GM19351 (cell line): Measurements from ENCODE around the gene CLPTM1L.
A peak's percentile ranks its signal among the peaks of the same experiment; 100 is the strongest.
"Not testable (repeated sequence)": the region's sequence is repeated elsewhere in the genome, so short reads cannot be mapped to it uniquely, and the experiment has no call there.

ENCODE experiments used
- ATAC-seq: cut with Tn5 transposase; IDR thresholded peaks from one replicate; pipeline ENCODE4 v1.9.1; 2021; ENCODE audit warnings: mild to moderate bottlenecking, moderate library complexity; ENCODE audit not compliant: unreplicated experiment

Gene CLPTM1L

GRCh38 chr5:1360861-1361260 lies 16.0 kb upstream of the CLPTM1L start:
- no peak for ATAC-seq

DNA sequence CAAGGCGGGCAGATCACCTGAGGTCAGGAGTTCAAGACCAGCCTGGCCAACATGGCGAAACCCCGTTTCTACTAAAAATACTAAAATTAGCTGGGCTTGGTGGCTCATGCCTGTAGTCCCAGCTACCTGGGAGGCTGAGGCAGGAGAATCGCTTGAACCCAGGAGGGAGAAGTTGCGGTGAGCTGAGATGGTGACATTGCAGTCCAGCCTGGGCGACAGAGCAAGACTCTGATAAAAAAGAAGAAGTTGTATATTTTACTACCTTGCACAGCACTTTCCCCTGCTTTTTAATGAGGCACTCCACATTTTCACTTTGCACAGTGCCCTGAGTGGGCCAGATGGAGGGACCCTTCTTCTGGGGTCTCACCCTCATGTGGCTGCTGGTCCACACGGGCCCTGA lies 15.5 kb upstream of the CLPTM1L start:
- not testable (repeated sequence) for ATAC-seq

GRCh38 chr5:1359713-1360112 lies 14.8 kb upstream of the CLPTM1L start:
- no peak for ATAC-seq

GRCh38 chr5:1359031-1359645 lies 14.2 kb upstream of the CLPTM1L start:
- no peak for ATAC-seq

DNA sequence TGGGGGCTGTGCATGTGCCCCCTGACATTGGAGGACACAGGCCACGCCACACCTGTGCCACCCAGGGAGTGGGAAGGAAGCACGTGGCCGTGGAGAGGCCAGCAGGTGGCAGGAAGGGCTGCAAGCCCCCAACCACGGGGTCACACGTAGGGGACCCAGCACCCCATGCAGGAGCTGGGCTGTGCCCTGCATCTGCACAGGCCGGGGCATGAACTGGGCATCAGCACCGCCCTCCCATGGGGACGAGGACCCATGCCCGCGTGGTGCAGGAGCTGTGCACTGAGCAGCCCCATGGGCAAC lies 13.8 kb upstream of the CLPTM1L start:
- no peak for ATAC-seq

GRCh38 chr5:1357946-1358725 lies 13.2 kb upstream of the CLPTM1L start:
- no peak for ATAC-seq

- ATAC-seq: no peak
Measured at GRCh38 chr5:1356873-1357787, 12.2 kb upstream of the CLPTM1L start.

DNA sequence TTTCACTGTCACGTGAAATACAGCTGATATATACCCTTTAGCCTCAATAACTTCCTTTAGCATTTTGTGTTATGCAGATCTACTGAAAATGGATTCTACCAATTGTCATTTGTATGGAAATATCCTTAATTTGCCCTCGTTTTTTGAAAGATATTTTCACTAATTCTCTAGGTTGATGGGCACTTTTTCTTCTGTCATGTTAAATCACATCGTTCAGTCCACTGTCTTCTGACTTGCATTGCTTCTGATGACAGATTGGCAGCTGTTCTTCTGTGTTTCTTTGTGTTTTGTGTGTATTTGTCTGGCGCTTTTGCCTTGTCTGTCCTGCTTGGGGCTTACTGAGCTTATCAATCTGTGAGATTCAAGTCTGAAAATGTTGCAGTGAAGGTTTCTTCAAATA lies 9.7 kb upstream of the CLPTM1L start:
- no peak for ATAC-seq

DNA sequence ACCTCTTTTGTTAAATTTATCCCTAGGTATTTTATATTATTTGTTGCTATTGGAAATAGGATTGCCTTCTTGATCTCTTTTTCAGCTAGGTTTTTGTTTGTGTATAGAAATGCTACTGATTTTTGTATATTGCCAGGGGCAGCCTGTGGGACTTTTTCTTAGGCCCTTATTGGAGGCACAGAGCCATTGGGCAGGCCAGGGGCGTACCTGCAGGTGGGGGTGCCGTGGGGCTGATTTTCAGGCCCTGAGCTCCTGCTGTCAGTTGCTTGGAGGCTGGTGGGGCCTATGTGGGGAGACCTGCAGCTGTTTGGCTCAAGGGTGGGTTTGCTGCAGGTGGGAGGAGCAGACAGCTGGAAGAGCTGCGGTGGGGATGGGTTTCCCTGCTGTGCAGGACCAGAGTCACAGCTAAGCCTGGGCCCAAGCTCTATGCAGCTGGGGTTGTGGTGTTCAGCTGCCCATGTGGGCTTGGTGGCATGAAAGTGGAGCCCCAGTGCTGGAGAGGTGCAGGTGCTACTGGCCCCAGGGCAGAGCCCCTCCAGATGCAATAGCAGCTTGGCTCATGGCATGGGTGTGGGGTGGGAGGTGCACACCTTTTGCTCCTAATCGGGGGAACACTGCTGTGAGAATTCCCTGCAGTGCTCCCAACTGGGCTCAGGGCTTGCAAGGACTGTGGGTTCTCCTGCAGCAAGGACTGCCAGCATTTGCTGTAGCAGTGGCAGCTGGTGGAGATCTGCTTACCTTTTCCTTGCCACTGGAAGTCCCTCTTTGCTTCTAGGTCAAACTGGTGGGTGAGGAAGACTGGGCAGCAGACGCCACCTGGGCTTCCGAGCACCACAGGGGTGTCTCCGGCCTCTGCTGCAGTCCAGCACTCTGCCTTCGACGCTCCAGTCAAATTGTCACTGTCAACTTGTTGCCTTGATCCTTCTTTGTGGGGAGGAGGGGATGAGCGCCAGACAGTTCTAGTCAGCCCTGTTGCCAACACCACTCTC lies 7.6 kb upstream of the CLPTM1L start:
- ATAC-seq: no peak

- ATAC-seq: no peak
Measured at GRCh38 chr5:1351156-1351555, 6.3 kb upstream of the CLPTM1L start.

GRCh38 chr5:1349246-1349645 lies 4.3 kb upstream of the CLPTM1L start:
- no peak for ATAC-seq

- ATAC-seq: no peak
Measured at GRCh38 chr5:1348986-1349245, 4.0 kb upstream of the CLPTM1L start.

- no peak for ATAC-seq
Measured at GRCh38 chr5:1347571-1347970, 2.7 kb upstream of the CLPTM1L start.

- no peak for ATAC-seq
Measured at GRCh38 chr5:1346627-1347440, 1.9 kb upstream of the CLPTM1L start.

GRCh38 chr5:1345876-1346626 lies 1.2 kb upstream of the CLPTM1L start:
- no peak for ATAC-seq

DNA sequence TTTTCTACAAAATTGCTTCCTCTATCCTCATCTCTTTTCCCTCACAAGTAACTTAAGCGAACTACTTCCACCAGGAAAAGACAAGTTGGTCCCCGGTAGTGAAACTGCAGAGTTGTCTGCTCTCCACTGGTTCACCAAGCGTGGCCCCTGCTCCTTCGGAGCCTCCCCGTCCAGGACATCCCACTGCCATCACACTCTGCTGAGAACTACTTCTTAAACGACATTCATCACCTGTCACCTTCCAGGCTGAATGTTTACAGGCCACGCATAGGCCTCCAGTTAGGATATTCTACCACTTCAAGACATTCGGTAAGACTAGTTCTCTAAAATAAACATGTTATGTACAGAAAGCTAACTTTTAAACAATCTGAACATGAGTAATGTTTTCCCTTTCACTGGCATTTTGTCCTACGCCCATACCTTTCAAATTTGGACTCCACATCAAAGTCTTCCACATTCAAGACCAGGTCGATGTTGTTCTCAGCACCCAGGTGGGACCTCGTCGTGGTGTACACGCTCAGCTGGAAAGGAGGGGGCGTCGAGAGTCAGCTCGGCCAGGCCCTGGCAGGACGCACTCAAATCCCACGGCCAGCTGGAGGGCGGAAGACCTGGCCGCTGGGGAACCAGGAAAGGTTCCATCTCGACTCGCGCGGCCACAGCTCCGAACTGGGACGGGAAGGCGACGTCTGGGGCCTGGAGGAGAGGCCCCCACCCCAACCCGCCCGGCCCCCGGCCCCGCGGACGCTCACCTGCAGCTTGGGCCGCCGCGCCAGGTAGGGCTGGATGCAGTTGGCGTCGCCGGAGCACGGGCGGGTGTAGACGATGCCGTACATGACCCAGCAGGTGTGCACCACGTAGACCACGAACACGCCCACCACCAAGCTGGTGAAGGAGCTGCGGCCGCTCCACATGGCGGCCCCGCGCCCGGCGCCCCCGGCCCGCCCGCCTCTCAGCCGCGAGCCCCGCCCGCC lies 683 bp downstream of the CLPTM1L start:
- peak; percentile 16 for ATAC-seq

GRCh38 chr5:1343315-1343751 lies 1.6 kb downstream of the CLPTM1L start:
- no peak for ATAC-seq

GRCh38 chr5:1342711-1343110 lies 2.2 kb downstream of the CLPTM1L start:
- not testable (repeated sequence) for ATAC-seq
